Lower leg skin (tissue), 3 donors: ENCODE measurements around the gene SRL.

ENCODE experiments used
- POLR2A ChIP-seq, 2 donors: fragments of 450-650 bp; IDR thresholded peaks; one replicate each; pipeline ENCODE4 v1.6.1; 2016 to 2017; ENCODE audit warnings: antibody characterized with exemption in 2 of 2, mild to moderate bottlenecking in 1 of 2, moderate library complexity in 1 of 2
- TF ChIP-seq, protein P1 (sequence below), 3 donors: fragments of 450-650 bp; IDR thresholded peaks; one replicate each; pipeline ENCODE4 v1.5.1; 2016; ENCODE audit warnings: antibody characterized with exemption in 3 of 3, mild to moderate bottlenecking in 3 of 3, moderate library complexity in 2 of 3

DNA sequence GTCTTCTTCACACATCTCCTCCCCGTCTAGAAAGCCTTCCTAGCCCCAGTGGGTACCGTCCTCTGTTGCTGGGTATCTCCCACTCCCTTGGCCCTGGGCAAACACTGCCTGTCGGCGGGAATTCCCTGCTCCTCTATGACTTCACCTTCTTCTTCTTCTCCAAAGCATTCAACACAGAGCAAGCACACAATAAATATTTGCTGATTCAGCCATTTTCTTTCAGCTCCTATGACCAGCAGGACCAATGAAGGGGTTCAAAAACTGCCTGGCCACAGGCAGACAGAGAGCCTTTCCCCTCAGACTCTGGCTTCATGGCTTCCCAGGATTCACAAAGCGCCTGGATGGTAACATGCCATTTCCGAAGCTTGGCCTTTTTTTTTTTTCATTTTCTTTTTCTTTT, 72.5 kb downstream of the SRL start:
- TF ChIP-seq, protein P1, sequence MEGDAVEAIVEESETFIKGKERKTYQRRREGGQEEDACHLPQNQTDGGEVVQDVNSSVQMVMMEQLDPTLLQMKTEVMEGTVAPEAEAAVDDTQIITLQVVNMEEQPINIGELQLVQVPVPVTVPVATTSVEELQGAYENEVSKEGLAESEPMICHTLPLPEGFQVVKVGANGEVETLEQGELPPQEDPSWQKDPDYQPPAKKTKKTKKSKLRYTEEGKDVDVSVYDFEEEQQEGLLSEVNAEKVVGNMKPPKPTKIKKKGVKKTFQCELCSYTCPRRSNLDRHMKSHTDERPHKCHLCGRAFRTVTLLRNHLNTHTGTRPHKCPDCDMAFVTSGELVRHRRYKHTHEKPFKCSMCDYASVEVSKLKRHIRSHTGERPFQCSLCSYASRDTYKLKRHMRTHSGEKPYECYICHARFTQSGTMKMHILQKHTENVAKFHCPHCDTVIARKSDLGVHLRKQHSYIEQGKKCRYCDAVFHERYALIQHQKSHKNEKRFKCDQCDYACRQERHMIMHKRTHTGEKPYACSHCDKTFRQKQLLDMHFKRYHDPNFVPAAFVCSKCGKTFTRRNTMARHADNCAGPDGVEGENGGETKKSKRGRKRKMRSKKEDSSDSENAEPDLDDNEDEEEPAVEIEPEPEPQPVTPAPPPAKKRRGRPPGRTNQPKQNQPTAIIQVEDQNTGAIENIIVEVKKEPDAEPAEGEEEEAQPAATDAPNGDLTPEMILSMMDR (IDR thresholded peaks at IDR 0.05): no peak
- no peak for TF ChIP-seq POLR2A (IDR thresholded peaks at IDR 0.05)
